Uterus (tissue), 2 donors: ENCODE data around the gene DRD2.

Source experiments
- CTCF ChIP-seq, 4 experiments: fragments of 200-600 bp in 2 of 4; fragments of 450-650 bp in 2 of 4; sonication (generic) in 2 of 4; IDR thresholded peaks; one replicate each; pipeline ENCODE4 v1.5.1; 2016 to 2019; ENCODE audit warnings: antibody characterized with exemption in 4 of 4, mild to moderate bottlenecking in 2 of 4, moderate library complexity in 1 of 4
- POLR2A ChIP-seq, 2 donors: fragments of 450-650 bp; IDR thresholded peaks; one replicate each; pipeline ENCODE4 v1.6.1; 2016; ENCODE audit warnings: antibody characterized with exemption in 2 of 2, mild to moderate bottlenecking in 1 of 2, moderate library complexity in 1 of 2

- peak in 1 of 4 experiments; percentile 15 for TF ChIP-seq CTCF (IDR thresholded peaks at IDR 0.05)
- no peak for TF ChIP-seq POLR2A (IDR thresholded peaks at IDR 0.05)
Observed at GRCh38 chr11:113387605-113388211, 87.5 kb downstream of the DRD2 start, which contains the start of gene ANKK1.
